GM12875 (cell line): ENCODE measurements around the gene TSPEAR.

Experiments
- H3K4me3 ChIP-seq: one replicate; pipeline ENCODE4 v1.5.1; 2011; ENCODE audit warnings: low read depth, low read length, control low read depth
- CTCF ChIP-seq: IDR thresholded peaks from 2 replicates; pipeline ENCODE4 v1.5.1; 2011; ENCODE audit warnings: low read depth, mild to moderate bottlenecking, control low read depth, inconsistent platforms, low read length, moderate library complexity, borderline replicate concordance; ENCODE audit not compliant: insufficient read depth

TSPEAR gene

GRCh38 chr21:44490816-44491215 is 220.6 kb downstream of the TSPEAR start:
- TF ChIP-seq CTCF, result no peak

GRCh38 chr21:44490405-44490804 is 221.0 kb downstream of the TSPEAR start:
- no peak for TF ChIP-seq CTCF

More at GRCh38 chr21:44490816-44491215, 220.6 kb downstream of the TSPEAR start:
- H3K4me3 ChIP-seq, result no peak overlapping the region

GRCh38 chr21:44489962-44490361 is 221.4 kb downstream of the TSPEAR start:
- H3K4me3 ChIP-seq, result no peak overlapping the region
- no peak for TF ChIP-seq CTCF

More at GRCh38 chr21:44490405-44490804, 221.0 kb downstream of the TSPEAR start:
- H3K4me3 ChIP-seq, result no peak overlapping the region

GRCh38 chr21:44487831-44488230 is 223.5 kb downstream of the TSPEAR start:
- TF ChIP-seq CTCF, result peak; percentile 55; the same call in 1 of the 2 replicates
- no peak overlapping the region for H3K4me3 ChIP-seq

- no peak overlapping the region for H3K4me3 ChIP-seq
- TF ChIP-seq CTCF, result no peak
Observed at GRCh38 chr21:44486302-44486701, 225.1 kb downstream of the TSPEAR start.

- no peak overlapping the region for H3K4me3 ChIP-seq
- TF ChIP-seq CTCF, result no peak
Observed at GRCh38 chr21:44485796-44486195, 225.6 kb downstream of the TSPEAR start.

- no peak overlapping the region for H3K4me3 ChIP-seq
Observed at GRCh38 chr21:44485254-44485793, 226.0 kb downstream of the TSPEAR start.

More at GRCh38 chr21:44485254-44485793, 226.0 kb downstream of the TSPEAR start:
- TF ChIP-seq CTCF, result no peak
